ENCODE measurements around the gene PLEKHM2.
A peak's percentile ranks its signal among the peaks of the same experiment; 100 is the strongest.

Gene PLEKHM2

GRCh38 chr1:15738416-15739113 lies 54.4 kb downstream of the PLEKHM2 start:
- DNase-seq (ENCODE audit: low spot score) = no peak

DNA sequence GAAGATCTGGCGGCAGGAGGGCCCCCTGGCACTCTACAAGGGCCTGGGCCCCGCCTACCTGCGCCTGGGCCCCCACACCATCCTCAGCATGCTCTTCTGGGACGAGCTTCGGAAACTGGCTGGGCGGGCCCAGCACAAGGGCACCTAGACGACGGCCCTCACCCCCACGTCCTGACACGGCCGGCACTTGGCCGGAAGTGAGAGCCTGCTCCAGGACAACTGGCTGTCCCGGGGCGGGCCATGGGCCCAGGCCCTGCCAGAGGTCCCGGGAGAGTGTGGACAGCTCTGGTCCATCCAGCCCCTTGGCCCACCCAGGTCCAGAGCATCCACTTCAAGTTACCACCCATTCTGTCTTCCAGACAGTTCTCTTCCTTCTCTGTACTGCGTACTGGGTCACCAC lies 55.1 kb downstream of the PLEKHM2 start:
- no peak for DNase-seq (ENCODE audit: low spot score)

- no peak for DNase-seq (ENCODE audit: low spot score)
Measured at GRCh38 chr1:15739745-15740144, 55.6 kb downstream of the PLEKHM2 start.

DNA sequence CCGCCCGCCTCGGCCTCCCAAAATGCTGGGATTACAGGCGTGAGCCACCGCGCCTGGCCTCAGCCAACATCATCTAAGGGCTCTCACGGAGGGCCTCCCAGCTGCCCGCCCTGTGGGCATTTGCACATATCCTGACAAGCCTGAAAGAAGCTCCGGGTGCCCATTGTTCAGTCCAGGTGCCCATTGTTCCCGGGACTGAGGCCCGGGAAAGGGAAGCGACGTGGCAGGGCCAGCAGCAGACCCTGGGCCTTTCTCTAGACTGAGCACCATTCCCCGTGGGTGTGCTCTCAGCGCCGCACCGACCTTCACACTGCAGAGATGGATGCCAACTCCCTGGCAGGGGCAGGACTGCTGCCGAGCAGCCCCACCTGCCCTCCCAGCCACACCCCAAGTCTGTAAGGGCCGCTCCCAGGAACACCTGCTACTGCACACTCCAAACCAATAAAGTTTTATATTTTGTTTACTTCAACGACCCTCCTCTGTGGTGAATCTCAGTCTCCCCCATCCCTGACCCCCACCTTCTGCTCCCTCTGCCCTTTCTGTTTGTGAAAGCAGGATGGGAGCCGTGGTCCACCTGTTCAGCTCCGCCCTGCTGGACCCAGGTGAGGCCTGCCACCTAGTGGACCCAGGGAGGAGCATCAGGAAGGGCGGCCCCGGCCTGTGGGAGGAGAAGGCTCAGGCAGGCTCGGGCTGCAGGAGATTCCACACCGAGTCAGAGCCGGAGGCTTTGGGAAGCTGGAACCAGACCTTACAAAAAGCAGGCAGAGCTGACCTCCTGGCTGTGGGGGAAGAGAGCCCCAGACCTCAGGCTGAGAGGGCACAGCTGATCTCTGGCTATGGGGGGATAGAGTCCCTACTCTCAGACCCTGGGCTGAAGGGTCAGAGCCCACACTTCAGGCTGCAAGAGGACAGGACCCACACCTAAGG lies 57.1 kb downstream of the PLEKHM2 start:
- DNase-seq (ENCODE audit: low spot score) = peak; percentile 67

DNA sequence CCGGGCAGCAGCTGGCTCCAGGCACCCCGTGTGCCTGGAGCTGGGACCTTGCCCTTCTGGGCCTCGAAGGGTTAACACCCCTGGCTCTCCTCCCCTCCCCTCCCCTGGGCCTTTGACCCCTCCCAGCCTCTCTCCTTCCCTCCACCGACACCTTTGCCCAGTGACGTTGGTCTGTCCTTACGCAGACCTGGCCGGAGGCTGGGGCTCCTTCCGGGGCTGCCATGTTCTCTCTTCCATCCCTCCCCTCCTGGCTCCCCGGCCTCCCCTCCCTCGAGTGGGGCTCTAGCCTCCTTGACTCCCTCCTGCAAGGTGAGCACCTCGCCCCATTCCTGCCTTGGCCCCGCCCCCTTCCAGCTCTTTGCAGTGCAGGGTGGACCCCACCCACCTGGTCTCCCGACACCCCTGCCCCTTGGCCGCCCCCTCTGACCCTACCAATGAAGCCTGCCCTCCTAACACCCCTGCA lies 58.2 kb downstream of the PLEKHM2 start, which contains the start of gene TMEM82:
Gene TMEM82 (plus strand): TSS at position 161 of the 463 bp plus-strand sequence. CDS start 61 bp downstream, at position 222.
- DNase-seq (ENCODE audit: low spot score) = no peak

DNA sequence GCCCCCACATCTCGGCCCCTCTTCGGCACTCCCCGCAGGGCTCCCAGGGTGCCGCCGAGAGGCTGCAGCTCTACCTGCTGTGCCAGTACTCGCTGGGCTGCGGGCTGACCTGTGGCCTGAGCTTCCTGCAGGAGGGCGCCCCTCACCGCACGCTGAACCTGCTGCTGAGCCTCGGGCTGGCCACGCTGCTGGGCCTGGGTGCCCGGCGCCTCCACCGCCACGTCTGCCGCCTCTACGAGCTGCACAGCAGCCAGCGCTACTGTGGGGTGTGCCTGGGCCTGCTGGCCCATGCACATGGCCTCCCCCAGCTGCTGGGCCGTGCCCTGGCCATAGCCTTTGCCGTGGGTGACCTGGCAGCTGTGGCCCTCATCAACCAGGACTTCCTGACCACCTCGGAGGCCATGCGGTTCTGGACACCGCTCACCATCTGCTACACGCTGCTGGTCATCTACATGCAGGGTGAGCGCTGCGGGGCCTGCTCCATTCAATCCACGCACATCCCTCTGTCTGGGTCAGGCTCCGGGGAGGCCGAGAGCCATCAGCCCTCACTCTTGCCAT lies 60.1 kb downstream of the PLEKHM2 start:
- no peak for DNase-seq (ENCODE audit: low spot score)

DNA sequence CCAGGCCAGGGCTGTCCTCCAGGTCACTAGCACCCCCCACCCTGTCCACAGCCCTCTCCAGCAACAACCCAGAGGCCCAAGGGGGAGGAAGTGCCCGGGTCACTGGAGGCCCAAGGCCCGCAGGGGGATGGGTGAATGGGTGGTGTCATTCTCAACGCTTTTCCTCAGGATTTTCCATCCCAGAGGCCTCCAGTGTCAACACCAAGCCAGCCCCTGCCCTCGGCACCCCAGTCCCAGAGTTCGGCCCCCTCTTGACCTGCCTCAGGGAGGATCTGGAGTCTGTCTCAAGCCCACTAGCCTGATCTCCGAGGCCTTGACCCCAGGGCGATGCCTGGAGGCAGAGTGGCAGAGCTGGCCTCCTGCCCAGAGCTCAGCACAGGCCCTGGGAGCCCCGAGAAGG lies 63.3 kb downstream of the PLEKHM2 start:
- no peak for DNase-seq (ENCODE audit: low spot score)

- DNase-seq (ENCODE audit: low spot score) = no peak
Measured at GRCh38 chr1:15748264-15748663, 64.1 kb downstream of the PLEKHM2 start.

GRCh38 chr1:15748690-15749398 lies 64.7 kb downstream of the PLEKHM2 start:
- no peak for DNase-seq (ENCODE audit: low spot score)

DNA sequence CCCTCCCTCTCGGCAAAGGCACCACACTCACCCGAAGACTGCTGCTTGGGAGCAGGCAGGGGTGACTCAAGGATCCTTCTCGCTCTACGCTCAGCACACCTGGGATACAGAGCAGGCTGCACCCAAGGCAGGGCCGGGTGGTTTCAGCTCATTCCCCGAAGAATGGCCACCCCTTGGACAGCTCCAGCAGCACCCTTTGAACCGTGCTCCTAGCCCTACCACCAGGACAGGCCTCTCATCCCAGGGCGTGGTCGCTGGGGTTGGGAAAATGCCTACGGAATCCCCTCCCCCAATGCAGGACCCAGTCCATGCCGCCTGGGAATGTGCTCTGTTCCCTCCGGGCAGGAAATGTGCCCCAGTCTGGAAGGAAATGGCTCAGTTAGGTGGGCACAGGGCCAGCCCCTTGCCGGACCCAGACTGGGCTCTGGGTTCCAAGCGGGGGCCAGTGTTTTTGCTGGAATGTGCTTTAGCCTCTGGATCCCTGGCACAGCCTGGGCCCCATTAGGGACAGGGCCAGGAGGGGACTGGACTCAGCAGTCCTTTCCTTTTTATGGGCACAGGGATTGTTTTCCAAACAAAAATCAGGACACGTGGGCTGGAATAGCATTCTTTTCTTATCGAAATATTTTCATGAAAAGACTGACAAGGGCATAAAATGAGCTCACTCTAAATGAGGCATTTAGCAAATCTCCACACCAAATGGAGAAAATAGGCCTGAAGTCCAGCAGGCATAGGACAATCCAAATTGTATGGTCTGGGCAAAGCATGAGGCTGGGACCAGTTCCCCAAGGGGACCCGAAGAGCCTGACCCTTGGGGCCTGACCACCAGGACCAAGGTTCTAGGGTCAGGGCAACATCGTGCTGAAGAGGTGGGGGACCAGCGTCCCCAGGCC lies 65.5 kb downstream of the PLEKHM2 start:
- DNase-seq (ENCODE audit: low spot score) = no peak

DNA sequence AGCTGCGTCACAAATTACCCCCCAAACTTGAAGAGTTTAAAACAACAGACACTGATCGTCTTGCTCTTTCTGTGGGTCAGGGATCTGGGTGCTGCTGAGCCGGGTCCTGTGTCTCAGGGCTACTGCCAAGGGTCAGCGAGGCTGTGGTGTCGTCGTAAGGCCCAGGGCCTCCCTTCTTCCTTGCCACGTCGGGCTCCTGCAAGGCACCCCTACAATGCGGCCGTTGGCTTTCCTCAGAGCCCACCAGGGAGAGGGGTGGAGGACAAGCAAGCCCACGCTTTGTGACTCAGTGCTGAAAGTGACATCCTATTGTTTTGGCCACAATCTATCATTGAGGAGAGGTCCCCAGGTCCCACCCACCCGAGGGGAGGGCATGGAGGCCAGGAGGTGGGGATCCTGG lies 66.8 kb downstream of the PLEKHM2 start:
- DNase-seq (ENCODE audit: low spot score) = no peak

GRCh38 chr1:15751717-15752116 lies 67.6 kb downstream of the PLEKHM2 start:
- no peak for DNase-seq (ENCODE audit: low spot score)

DNA sequence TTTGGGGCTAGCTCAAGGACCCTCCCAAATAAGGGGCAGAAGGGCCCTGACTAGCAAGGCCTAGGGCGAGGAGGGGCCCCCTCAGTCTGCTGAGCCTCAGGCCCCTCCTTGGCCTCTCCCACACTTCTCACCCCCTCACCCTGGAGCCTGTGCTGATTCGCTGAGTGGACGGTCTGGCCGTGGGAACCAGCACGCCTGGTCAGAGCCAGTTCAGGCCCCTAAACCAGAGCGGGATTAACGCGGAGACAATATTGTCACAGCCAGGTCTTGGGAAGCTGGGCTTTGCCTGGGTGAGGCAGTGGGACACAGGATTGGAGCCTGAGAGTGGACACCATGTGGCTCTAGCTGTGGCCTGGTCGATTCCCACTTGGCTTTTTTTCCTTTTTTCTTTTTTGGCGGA lies 69.7 kb downstream of the PLEKHM2 start:
- DNase-seq (ENCODE audit: low spot score) = no peak

GRCh38 chr1:15755021-15755645 lies 71.0 kb downstream of the PLEKHM2 start:
- DNase-seq (ENCODE audit: low spot score) = no peak

DNA sequence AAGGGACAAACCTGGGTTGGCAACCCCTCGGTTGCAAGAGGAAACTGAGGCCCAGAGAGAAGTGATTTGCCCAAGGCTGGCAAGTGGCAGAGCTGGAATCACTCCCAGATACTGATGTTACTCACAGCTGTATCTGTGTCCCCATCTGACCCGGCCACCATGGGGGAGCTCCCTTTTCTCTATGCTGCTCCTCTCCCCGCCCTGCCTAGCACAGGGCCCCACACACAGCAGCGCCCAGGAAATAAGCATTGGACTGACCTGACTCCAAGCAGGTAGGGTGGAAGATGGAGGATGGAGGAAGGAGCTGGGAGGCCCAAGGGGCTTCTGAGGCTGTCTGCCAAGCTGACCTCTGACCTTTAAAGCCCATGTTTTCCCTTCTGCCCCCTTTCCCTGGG lies 71.5 kb downstream of the PLEKHM2 start:
- no peak for DNase-seq (ENCODE audit: low spot score)

DNA sequence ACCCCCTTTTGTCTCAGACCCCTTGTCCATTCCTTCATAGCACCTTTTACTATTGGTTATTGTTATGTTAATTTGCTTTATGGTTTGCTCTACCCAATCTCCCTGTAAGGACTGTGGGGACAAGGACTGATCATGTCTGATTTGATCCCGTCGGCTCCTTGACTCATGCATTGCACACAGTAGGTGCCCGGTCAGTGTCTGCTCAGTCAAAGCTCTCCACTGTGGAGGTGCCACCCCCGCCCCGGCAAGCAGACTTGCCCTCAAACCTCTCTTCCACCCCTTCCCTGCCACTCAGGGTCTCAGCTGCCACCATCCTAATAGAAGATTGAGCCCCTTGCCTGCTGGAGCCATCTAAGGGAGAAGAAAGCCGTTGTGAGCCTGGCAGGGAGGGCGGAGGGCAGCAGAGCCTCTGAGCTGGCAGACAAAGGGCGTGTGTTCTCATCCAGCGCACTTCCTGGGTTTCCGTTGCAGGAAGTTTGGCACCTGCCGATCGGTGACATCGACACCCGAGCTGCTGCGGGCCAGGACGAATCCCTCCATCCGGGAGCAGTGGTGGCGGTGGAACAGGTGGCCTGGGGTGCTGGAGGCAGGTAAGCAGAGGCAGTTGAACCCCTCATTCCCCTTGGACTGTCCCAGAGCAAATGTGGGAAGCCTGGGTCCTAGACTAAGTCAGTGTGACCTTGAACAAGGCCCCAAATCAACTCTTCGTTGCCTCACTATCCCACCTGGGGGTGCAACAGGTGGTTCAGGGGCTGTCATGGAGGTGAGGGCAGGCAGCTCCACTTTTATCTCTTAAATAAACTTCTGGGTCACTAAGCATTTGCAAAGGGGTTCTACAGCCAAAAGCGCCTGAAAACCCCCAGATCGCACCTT lies 72.3 kb downstream of the PLEKHM2 start:
- no peak for DNase-seq (ENCODE audit: low spot score)

GRCh38 chr1:15757016-15757543 lies 73.0 kb downstream of the PLEKHM2 start:
- no peak for DNase-seq (ENCODE audit: low spot score)

- DNase-seq (ENCODE audit: low spot score) = no peak
Measured at GRCh38 chr1:15757575-15758342, 73.6 kb downstream of the PLEKHM2 start.

Measured in CD4-positive, alpha-beta T cell treated with Interleukin-2 at 100 ng/mL for 4 hours (primary cell).